GM19328 (cell line): ENCODE data around the gene TMEM59.

ENCODE experiments used
- ATAC-seq: cut with Tn5 transposase; IDR thresholded peaks from one replicate; pipeline ENCODE4 v1.9.1; 2021; ENCODE audit warnings: mild to moderate bottlenecking, moderate library complexity; ENCODE audit not compliant: unreplicated experiment

Gene TMEM59

DNA sequence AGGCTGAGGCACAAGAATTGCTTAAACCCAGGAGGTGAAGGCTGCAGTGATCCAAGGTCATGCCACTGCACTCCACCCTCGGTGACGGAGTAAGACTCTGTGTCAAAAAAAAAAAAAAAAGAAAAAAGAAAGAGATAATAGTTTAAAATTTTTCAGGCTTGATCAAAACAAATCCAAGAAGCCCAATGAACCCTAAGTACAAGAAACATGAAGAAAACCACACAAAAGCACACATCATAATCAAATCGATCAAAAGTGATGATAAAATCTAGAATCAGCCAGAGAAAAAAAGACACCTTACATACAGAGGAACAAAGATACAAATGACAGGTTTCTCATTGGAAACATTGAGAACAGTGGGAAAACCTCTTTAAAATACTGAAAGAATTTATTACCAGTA is 66.5 kb downstream of the TMEM59 start:
- ATAC-seq: no peak

DNA sequence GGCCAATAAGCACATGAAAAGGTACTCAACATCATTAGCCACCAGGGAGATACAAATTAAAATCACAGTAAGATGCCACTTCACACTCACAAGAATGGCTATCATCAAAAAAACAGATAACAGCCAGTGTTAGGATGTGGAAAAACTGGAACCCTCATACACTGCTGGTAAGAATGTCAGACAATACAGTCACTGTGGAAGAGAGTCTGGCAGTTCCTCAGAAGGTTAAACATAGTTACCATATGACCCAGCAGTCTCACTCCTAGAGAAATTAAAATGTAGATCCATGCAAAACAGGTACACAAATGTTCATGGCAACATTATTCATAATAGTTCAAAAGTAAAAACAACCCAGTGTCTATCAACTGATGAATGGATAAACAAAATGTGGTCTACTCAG is 68.3 kb downstream of the TMEM59 start:
- ATAC-seq: no peak

DNA sequence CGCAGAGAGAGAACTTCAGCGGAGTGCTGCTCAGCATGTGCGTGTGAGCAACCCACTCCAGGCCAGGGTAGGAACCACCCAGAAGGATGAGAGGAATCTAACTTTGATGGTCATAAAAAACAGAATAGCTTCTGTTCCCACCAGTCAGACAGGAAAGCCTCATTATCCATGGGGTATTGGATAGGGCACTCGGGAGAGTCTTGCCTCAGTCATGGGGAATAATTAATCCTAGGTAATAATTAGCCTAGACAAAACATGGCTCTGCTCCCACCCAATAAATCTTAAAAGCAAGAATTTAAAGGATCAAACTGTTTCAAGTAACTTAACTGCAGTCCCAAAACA is 70.3 kb downstream of the TMEM59 start:
- ATAC-seq: no peak

DNA sequence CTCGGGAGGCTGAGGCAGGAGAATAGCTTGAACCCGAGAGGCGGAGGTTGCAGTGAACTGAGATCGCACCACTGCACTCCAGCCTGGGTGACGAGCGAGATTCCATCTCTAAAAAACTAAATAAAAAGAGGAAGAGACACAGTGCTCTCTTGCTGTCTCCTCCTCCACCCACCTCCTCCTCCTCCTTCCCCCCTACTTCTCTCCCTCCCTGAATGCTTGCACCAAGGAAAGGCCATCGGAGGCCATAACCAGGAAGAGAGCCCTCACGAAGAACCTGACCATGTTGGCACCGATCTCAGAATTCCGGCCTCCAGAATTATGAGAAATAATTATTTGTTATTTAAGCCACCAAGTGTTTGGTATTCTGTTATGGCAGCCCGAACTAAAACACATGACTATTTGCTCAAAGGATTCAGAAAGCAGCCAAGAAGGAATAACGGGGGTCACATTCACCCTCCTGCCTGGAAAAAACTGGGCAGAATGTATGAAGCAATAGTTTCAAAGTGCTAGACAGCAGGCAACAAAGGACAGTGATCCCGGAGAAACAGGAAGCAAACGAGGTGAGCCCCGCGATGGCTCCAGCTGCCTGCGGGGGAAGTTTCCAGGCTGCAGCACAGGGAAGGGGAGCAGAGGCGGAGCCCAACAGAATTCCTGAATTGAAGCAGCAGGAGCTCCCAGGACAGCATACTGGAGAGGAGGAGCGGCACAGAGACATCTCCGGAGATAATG is 70.8 kb downstream of the TMEM59 start:
- ATAC-seq: no peak

DNA sequence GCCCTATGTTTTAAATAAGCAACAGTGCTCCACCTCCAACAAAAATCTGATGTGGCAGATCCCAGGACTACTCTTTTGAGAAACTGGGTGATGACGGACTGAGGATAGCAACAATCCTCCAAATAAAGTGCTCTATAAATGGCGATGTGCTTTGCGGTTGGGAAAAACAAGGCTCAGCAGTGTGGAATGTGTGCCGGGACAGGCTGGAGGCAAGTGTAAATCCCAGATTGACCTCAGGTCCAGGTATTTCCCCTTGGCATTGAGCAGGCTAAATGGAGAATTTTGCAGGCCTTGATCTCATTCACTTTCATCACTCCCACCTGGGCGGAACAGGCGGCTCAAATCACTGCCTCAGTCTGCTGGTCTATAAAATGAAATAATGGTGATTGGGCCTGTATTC is 71.8 kb downstream of the TMEM59 start:
- no peak for ATAC-seq

DNA sequence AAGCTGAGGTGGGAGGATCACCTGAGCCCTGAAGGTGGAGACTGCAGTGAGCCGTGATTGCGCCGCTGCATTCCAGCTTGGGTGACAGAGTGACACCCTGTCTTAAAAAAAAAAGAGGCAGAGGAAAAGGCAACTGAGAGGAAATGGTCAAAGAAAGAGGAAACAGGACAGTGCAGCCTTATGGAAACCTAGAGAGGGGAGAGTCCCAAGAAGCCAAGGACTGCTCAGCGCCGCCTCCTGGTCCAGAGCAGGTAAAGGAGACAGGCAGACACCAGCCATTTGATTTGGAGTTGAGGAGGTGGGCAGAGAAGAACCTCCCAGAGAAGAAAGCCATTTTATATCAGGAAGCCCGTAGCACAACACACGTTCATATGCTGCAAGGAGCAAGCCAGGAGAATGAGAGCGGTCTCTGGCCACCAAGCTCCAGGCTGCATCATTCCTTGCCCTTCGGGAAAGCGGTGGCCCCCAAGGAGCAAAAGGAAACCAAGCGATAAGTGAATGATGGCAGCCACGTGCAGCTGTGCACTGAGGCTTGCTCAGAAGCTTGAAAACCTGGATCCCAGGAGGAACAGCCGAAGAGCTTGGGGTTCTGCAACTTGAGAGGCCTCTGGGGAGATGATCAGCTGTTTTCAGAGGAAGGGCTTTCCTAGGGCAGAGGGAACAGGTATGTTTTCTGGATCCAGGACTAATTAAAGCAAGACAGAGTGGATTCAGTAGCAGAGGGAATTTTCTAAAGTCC is 73.1 kb downstream of the TMEM59 start:
- ATAC-seq: no peak
